ENCODE results near the gene TMEM238. TPM values are rescaled to one million over a fixed set of nuclear protein-coding genes. Genes with fewer than 3 reads are reported as not detected.
A peak's percentile ranks its signal among the peaks of the same experiment; 100 is the strongest.

Gene TMEM238
- total and polyA plus RNA-seq, 9 of the 15 experiments (the other 6 are each of a cell fraction or from before 2014, with no cell fraction given), result 0.18 to 5.1 (median 1.3) TPM; not detected in 4

- TF ChIP-seq, protein P1, sequence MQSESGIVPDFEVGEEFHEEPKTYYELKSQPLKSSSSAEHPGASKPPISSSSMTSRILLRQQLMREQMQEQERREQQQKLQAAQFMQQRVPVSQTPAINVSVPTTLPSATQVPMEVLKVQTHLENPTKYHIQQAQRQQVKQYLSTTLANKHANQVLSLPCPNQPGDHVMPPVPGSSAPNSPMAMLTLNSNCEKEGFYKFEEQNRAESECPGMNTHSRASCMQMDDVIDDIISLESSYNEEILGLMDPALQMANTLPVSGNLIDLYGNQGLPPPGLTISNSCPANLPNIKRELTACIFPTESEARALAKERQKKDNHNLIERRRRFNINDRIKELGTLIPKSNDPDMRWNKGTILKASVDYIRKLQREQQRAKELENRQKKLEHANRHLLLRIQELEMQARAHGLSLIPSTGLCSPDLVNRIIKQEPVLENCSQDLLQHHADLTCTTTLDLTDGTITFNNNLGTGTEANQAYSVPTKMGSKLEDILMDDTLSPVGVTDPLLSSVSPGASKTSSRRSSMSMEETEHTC (IDR thresholded peaks at IDR 0.05), result no peak
- TF ChIP-seq CREM (IDR thresholded peaks at IDR 0.05; ENCODE audit: low read depth), result no peak
- no peak for TF ChIP-seq ZNF175 (CRISPR knock-in tag; IDR thresholded peaks at IDR 0.05; ENCODE audit: low read depth)
- TF ChIP-seq NONO (IDR thresholded peaks at IDR 0.05; ENCODE audit: low read depth in 2 of 2, low read length in 1 of 2), result 0 out of 4 replicates have a peak, but pooled peaks of 1 of the 2 experiments have one; percentile 8
- no peak for TF ChIP-seq ZNF584 (CRISPR knock-in tag; IDR thresholded peaks at IDR 0.05; ENCODE audit: low read depth)
- no peak for TF ChIP-seq HNRNPK (IDR thresholded peaks at IDR 0.05; ENCODE audit: low read depth, low read length, poor library complexity, severe bottlenecking)
- TF ChIP-seq KLF13 (tag; IDR thresholded peaks at IDR 0.05; ENCODE audit: borderline replicate concordance, low read depth), result 0 out of 2 replicates have a peak, but pooled peaks have one; percentile 19
- TF ChIP-seq, protein P2, sequence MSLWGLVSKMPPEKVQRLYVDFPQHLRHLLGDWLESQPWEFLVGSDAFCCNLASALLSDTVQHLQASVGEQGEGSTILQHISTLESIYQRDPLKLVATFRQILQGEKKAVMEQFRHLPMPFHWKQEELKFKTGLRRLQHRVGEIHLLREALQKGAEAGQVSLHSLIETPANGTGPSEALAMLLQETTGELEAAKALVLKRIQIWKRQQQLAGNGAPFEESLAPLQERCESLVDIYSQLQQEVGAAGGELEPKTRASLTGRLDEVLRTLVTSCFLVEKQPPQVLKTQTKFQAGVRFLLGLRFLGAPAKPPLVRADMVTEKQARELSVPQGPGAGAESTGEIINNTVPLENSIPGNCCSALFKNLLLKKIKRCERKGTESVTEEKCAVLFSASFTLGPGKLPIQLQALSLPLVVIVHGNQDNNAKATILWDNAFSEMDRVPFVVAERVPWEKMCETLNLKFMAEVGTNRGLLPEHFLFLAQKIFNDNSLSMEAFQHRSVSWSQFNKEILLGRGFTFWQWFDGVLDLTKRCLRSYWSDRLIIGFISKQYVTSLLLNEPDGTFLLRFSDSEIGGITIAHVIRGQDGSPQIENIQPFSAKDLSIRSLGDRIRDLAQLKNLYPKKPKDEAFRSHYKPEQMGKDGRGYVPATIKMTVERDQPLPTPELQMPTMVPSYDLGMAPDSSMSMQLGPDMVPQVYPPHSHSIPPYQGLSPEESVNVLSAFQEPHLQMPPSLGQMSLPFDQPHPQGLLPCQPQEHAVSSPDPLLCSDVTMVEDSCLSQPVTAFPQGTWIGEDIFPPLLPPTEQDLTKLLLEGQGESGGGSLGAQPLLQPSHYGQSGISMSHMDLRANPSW (CRISPR knock-in tag; IDR thresholded peaks at IDR 0.05), result peak; percentile 52; the same call in 1 of the 2 replicates
- TF ChIP-seq, protein P3, sequence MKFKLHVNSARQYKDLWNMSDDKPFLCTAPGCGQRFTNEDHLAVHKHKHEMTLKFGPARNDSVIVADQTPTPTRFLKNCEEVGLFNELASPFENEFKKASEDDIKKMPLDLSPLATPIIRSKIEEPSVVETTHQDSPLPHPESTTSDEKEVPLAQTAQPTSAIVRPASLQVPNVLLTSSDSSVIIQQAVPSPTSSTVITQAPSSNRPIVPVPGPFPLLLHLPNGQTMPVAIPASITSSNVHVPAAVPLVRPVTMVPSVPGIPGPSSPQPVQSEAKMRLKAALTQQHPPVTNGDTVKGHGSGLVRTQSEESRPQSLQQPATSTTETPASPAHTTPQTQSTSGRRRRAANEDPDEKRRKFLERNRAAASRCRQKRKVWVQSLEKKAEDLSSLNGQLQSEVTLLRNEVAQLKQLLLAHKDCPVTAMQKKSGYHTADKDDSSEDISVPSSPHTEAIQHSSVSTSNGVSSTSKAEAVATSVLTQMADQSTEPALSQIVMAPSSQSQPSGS (CRISPR knock-in tag; IDR thresholded peaks at IDR 0.05), result no peak
- TF ChIP-seq EHMT2 (IDR thresholded peaks at IDR 0.05), result peak; percentile 82; the same call in 1 of the 2 replicates
- TF ChIP-seq, protein P4, sequence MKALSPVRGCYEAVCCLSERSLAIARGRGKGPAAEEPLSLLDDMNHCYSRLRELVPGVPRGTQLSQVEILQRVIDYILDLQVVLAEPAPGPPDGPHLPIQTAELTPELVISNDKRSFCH (CRISPR knock-in tag; IDR thresholded peaks at IDR 0.05), result peak; percentile 60; the same call in 1 of the 2 replicates
- TF ChIP-seq, protein P4 (tag; IDR thresholded peaks at IDR 0.05), result peak; percentile 72; the same call in 1 of the 2 replicates
- TF ChIP-seq ADNP (tag; IDR thresholded peaks at IDR 0.05), result peak; percentile 88
- no peak for TF ChIP-seq TFE3 (CRISPR knock-in tag; IDR thresholded peaks at IDR 0.05)
- peak; percentile 63; the same call in 1 of the 2 replicates for TF ChIP-seq ZNF766 (CRISPR knock-in tag; conservative IDR thresholded peaks at IDR 0.05)
- 0 out of 2 replicates have a peak, but pooled peaks have one; percentile 51 for TF ChIP-seq LARP7 (IDR thresholded peaks at IDR 0.05)
Measured at GRCh38 chr19:55408533-55408872, 24.4 kb upstream of the TMEM238 start (continued).

All from K562 (cell line).